HG02973 (cell line): ENCODE results near the gene ITK.
"Not testable (repeated sequence)": the region's sequence is repeated elsewhere in the genome, so short reads cannot be mapped to it uniquely, and the experiment has no call there.

Experiments used
- ATAC-seq: cut with Tn5 transposase; IDR thresholded peaks from one replicate; pipeline ENCODE4 v1.9.1; 2021; ENCODE audit warnings: moderate library complexity; ENCODE audit not compliant: unreplicated experiment

Gene ITK

DNA sequence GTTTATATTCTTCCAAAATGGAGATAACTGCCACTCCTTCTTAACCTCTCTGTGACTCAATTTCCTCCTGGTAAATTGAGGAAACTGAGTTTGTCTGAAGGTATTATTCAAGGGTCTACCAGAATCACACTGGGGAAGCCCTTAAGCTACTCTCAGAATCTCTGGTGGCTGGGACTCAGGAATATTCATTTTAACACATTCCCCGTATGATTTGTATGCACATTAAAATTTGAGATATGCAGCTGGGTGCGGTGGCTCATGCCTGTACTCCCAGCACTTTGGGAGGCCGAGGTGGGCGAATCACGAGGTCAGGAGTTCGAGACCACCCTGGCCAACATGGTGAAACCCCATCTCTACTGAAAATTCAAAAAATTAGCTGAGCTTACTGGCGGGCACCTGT lies 64.1 kb downstream of the ITK start:
- not testable (repeated sequence) for ATAC-seq

- ATAC-seq, result no peak
These were observed 64.8 kb downstream of the ITK start for GRCh38 chr5:157245476-157245875.

- ATAC-seq, result no peak
These were observed 65.2 kb downstream of the ITK start for GRCh38 chr5:157245886-157246285.

GRCh38 chr5:157247267-157247666 lies 66.6 kb downstream of the ITK start:
- ATAC-seq, result no peak

- ATAC-seq, result no peak
These were observed 68.3 kb downstream of the ITK start for GRCh38 chr5:157248821-157249470.

- peak; percentile 94 for ATAC-seq
These were observed 72.2 kb downstream of the ITK start for GRCh38 chr5:157252711-157253465.

- peak; percentile 40 for ATAC-seq
These were observed 72.9 kb downstream of the ITK start for GRCh38 chr5:157253547-157253946.

GRCh38 chr5:157258450-157258849 lies 77.8 kb downstream of the ITK start:
- ATAC-seq, result no peak

DNA sequence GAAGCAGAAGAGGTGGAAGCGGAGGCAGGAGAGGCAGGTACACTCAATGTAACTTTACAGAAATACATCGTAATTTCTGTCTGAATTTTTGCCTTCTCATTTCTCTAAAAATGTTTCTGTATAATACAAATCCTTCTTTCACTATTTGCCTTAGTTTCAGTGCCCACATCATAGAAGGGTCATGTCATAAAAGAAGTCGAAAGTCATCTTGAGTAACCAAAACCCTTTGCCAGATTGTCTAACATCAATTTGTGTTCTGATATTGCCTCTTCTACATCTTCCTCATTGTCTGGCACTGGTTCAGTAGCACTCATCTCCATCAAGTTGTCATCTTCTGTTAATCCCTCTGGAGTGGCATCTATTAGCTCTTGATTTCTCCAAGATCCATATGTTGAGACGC lies 79.1 kb downstream of the ITK start:
- no peak for ATAC-seq

DNA sequence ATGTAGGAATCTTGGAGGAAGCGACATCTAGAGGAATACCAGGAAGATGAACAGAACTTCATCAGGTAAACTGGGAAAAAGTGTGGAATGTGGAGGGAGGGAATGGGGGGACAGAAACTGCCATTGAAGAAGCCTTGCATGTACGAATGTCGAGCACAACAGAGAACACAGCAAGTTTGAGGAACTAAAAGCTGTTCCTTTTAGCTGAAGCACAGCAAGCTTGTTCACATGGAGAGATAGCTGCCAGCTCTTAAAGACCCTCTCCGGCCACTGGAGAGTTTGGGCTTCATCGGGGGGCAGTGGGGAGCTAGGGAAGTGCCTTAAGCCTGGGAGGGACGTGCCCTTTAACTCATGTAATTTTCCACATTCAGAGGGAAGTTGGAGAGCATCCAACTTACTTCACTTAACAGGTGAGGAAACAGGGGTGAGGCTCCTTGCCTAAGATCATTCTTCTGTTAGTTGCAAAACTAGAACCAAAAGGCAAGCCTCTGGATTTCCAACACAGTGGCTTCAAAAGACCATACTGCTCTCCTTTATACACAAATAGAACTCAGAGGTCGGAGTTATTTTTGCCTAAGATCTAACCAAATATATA lies 83.0 kb downstream of the ITK start:
- no peak for ATAC-seq

- ATAC-seq, result peak; percentile 86
These were observed 85.2 kb downstream of the ITK start, which contains the start of gene CYFIP2 for GRCh38 chr5:157265714-157266285. Gene CYFIP2, plus strand, starts transcription at chr5:157266123. Its CDS starts 19,239 bp downstream, at chr5:157285362.

DNA sequence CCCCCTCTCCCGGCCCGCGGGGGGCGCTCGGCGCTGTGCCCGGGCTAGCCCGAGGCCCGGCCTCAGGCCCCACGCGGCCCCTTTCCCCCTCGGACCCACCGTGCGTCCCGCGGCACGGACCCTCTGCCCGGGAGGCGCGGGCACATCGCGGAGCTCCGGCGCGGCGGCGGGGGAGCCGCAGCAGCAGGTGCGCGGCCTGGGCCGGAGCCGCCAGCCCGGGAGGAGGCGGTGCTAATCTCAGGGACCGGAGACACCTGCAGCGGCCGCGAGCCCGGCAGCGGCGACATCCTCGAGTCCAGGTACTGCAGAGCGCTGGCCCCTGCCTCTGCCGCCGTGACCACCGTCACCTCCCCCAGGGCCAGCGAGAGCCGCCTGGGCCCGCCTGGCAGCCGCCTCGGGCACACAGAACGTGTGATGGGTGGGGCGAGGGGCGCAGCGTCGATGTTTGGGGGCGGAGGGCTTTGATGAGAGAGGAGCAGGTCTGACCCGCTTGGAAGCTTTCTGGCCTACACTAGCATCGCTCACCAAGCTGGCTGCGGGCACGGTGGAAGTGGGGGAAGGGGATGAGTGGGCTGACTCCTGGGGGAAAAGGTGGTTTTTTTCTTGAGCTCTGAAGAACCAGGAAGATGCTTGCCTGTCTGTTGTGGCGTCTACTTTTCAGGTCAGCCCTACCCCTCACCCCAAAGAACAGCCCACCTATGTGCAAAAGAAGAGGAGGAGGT lies 85.8 kb downstream of the ITK start:
- ATAC-seq, result peak; percentile 41

DNA sequence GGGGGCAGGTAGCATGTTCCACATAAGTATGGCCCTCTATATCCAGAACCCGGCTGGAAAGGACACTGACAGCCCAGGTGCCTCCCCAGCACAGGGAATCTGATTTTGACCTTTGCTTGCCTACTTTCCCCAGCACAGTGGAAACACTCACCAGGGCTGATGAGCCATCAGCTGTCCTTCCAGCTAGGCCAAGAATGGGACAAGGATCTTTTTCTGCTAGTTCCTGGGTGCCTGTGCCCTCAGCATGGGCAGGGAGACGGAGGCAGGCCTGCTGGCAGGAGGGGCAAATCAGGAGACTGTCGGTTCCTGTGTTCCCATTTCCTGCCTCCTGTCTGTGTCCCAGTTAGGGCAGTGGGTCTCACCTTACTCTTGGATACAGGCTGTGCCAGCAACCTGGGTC lies 86.4 kb downstream of the ITK start:
- no peak for ATAC-seq

GRCh38 chr5:157267761-157268480 lies 87.3 kb downstream of the ITK start:
- no peak for ATAC-seq

DNA sequence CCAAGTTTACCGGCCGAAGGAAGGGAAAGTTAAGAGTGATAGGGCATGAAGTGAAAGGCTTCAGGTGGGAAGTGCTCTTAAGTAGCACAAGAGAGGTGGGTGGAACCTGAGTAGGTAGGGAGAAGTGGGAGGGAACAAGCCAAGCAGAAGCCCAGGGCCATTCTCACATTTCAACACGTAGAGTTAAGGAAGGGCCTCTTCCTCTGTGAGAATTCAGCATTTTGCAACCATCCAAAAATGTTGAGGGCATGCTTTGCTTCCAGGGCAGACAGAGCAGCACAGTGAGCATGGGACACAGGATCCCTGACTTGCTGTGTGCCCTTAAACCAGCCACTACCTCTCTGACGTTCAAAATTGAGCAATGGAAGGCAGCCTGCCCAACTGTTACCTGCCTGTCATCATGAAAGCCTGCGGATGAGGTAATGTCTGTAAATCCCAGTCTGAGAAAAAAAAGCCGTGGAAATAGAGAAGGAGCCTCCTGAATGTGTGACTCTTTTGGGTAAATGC lies 88.6 kb downstream of the ITK start:
- no peak for ATAC-seq

GRCh38 chr5:157269761-157270272 lies 89.2 kb downstream of the ITK start:
- ATAC-seq, result no peak

- ATAC-seq, result no peak
These were observed 90.1 kb downstream of the ITK start for GRCh38 chr5:157270771-157271170.

DNA sequence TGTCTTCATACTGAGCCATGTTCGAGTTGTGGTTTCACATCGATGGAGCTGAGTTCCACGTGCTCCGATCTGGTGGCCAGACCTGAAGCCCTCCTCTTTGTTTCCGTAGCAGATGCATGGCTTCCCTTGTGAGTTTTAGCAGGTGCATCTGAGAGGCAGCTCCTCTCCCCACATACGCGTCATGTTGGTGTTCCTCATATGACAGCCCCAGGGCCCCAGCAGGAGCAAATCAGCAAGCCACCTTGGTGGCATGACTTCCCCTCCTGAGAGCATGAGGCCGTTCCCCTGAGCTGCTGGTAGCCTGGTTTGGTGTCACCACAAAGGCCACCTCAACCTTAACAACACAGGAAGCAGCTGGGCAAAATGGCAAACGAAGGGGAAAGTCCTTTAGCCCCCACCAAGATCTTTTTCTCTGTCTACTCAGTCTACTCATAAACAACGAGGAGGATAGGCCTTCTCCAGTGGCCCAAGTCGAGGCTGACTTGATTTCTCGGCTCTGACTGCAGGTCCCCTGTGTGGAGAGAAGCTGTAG lies 91.2 kb downstream of the ITK start:
- ATAC-seq, result peak; percentile 85

- peak; percentile 49 for ATAC-seq
These were observed 92.5 kb downstream of the ITK start for GRCh38 chr5:157273131-157273556.

- no peak for ATAC-seq
These were observed 94.8 kb downstream of the ITK start for GRCh38 chr5:157275403-157275802.
